H9 (cell line): ENCODE measurements around the gene MAP3K20. TPM values are rescaled to one million over a fixed set of nuclear protein-coding genes. Genes with fewer than 3 reads are reported as not detected.

Experiments used
- DNase-seq: peaks from one replicate; pipeline ENCODE4 v3.0.0-alpha.2; 2017
- H2AFZ ChIP-seq: one replicate; pipeline ENCODE4 v1.6.1; 2013; ENCODE audit warnings: mild to moderate bottlenecking, low read length, control low read depth, moderate library complexity
- H2AK5ac ChIP-seq: 2 replicates; pipeline ENCODE4 v1.6.1; 2013; ENCODE audit warnings: low read length, control low read depth, mixed read lengths; ENCODE audit not compliant: insufficient read length
- H2BK120ac ChIP-seq: one replicate; pipeline ENCODE4 v1.6.1; 2013; ENCODE audit warnings: low read depth, mild to moderate bottlenecking, low read length, control low read depth, inconsistent platforms; ENCODE audit not compliant: poor library complexity, severe bottlenecking
- H2BK12ac ChIP-seq: 2 replicates; pipeline ENCODE4 v1.6.1; 2013; ENCODE audit warnings: low read length, control low read depth, mixed read lengths, low read depth; ENCODE audit not compliant: insufficient read length
- H2BK15ac ChIP-seq: 2 replicates; pipeline ENCODE4 v1.6.1; 2013; ENCODE audit warnings: low read depth, low read length, control low read depth
- H2BK20ac ChIP-seq: one replicate; pipeline ENCODE4 v1.6.1; 2013; ENCODE audit warnings: low read depth, mild to moderate bottlenecking, low read length, control low read depth, inconsistent platforms; ENCODE audit not compliant: poor library complexity, severe bottlenecking
- H2BK5ac ChIP-seq: 2 replicates; pipeline ENCODE4 v1.6.1; 2013; ENCODE audit warnings: low read length, control low read depth, mixed read lengths; ENCODE audit not compliant: insufficient read length
- H3K14ac ChIP-seq: 2 replicates; pipeline ENCODE4 v1.6.1; 2013; ENCODE audit warnings: low read length, control low read depth; ENCODE audit not compliant: insufficient read depth
- H3K18ac ChIP-seq: 2 replicates; pipeline ENCODE4 v1.6.1; 2013; ENCODE audit warnings: low read depth, mild to moderate bottlenecking, mixed read lengths, low read length, control low read depth; ENCODE audit not compliant: insufficient read length
- H3K23ac ChIP-seq: 2 replicates; pipeline ENCODE4 v1.6.1; 2013; ENCODE audit warnings: low read length, control low read depth, mixed read lengths, low read depth; ENCODE audit not compliant: insufficient read length
- H3K23me2 ChIP-seq: 2 replicates; pipeline ENCODE4 v1.6.1; 2013; ENCODE audit warnings: low read depth, mild to moderate bottlenecking, mixed read lengths, low read length, control low read depth; ENCODE audit not compliant: insufficient read length, poor library complexity, severe bottlenecking
- H3K27ac ChIP-seq: 2 replicates; pipeline ENCODE4 v1.5.1; 2013; ENCODE audit warnings: low read length, control low read depth, mixed read lengths, low read depth; ENCODE audit not compliant: insufficient read length
- H3K27me3 ChIP-seq: 2 replicates; pipeline ENCODE4 v1.6.1; 2013; ENCODE audit warnings: low read length, control low read depth, inconsistent platforms; ENCODE audit not compliant: insufficient read depth
- H3K4ac ChIP-seq: 2 replicates; pipeline ENCODE4 v1.6.1; 2013; ENCODE audit warnings: low read depth, mild to moderate bottlenecking, control low read depth, inconsistent platforms, low read length, moderate library complexity
- H3K4me1 ChIP-seq: 2 replicates; pipeline ENCODE4 v1.6.1; 2013; ENCODE audit warnings: low read length, control low read depth, inconsistent platforms; ENCODE audit not compliant: insufficient read depth
- H3K4me2 ChIP-seq: 2 replicates; pipeline ENCODE4 v1.6.1; 2013; ENCODE audit warnings: low read length, control low read depth, mixed read lengths; ENCODE audit not compliant: insufficient read length, insufficient read depth
- H3K56ac ChIP-seq: 2 replicates; pipeline ENCODE4 v1.6.1; 2013; ENCODE audit warnings: low read depth, mild to moderate bottlenecking, mixed read lengths, low read length, control low read depth; ENCODE audit not compliant: insufficient read length
- H3K79me1 ChIP-seq: 2 replicates; pipeline ENCODE4 v1.6.1; 2013; ENCODE audit warnings: low read depth, mild to moderate bottlenecking, moderate library complexity, low read length, control low read depth, inconsistent platforms; ENCODE audit not compliant: insufficient read depth, poor library complexity, severe bottlenecking
- H3K79me2 ChIP-seq: 2 replicates; pipeline ENCODE4 v1.6.1; 2013; ENCODE audit warnings: low read length, control low read depth, inconsistent platforms; ENCODE audit not compliant: insufficient read depth
- H3K9ac ChIP-seq: 2 replicates; pipeline ENCODE4 v1.6.1; 2013; ENCODE audit warnings: low read length, control low read depth, mixed read lengths; ENCODE audit not compliant: insufficient read length; ENCODE audit errors: extremely low read depth
- H3K9me3 ChIP-seq: one replicate; pipeline ENCODE4 v1.6.1; 2013; ENCODE audit warnings: low read depth, low read length, inconsistent platforms; ENCODE audit not compliant: control insufficient read depth
- H3T11ph ChIP-seq: one replicate; pipeline ENCODE4 v1.6.1; 2013; ENCODE audit warnings: mild to moderate bottlenecking, low read length, control low read depth, inconsistent platforms
- H4K20me1 ChIP-seq: one replicate; pipeline ENCODE4 v1.6.1; 2013; ENCODE audit not compliant: control insufficient read depth, insufficient read length, insufficient read depth
- H4K5ac ChIP-seq: 2 replicates; pipeline ENCODE4 v1.6.1; 2013; ENCODE audit warnings: low read depth, mild to moderate bottlenecking, mixed read lengths, low read length, control low read depth; ENCODE audit not compliant: insufficient read length
- H4K8ac ChIP-seq: replicated peaks from 2 replicates; pipeline ENCODE4 v1.6.1; 2013; ENCODE audit warnings: low read length, control low read depth, mixed read lengths, low read depth; ENCODE audit not compliant: insufficient read length
- H4K91ac ChIP-seq: 2 replicates; pipeline ENCODE4 v1.6.1; 2013; ENCODE audit warnings: low read depth, mild to moderate bottlenecking, moderate library complexity, mixed read lengths, low read length, control low read depth; ENCODE audit not compliant: insufficient read length
- H3K27ac Mint-ChIP-seq, 3 experiments: 2 replicates in 2 of 3; 3 replicates in 1 of 3; pipeline ENCODE4 v1.8.0; 2020 to 2021; ENCODE audit warnings: mixed read lengths in 3 of 3, mild to moderate bottlenecking in 1 of 3, moderate library complexity in 1 of 3
- H3K27me3 Mint-ChIP-seq: 2 replicates; pipeline ENCODE4 v1.8.0; 2021; ENCODE audit warnings: low read depth, mild to moderate bottlenecking, moderate library complexity, mixed read lengths
- H3K36me3 Mint-ChIP-seq, 3 experiments: 2 replicates in 2 of 3; 3 replicates in 1 of 3; pipeline ENCODE4 v1.8.0; 2020 to 2021; ENCODE audit warnings: low read depth in 3 of 3, mixed read lengths in 3 of 3; ENCODE audit not compliant: insufficient read depth in 1 of 3
- H3K4me1 Mint-ChIP-seq, 2 experiments: 2 replicates each; pipeline ENCODE4 v1.8.0; 2020; ENCODE audit warnings: mixed read lengths in 2 of 2
- H3K4me3 Mint-ChIP-seq, 2 experiments: 2 replicates in 1 of 2; 3 replicates in 1 of 2; pipeline ENCODE4 v1.8.0; 2020 to 2021; ENCODE audit warnings: mild to moderate bottlenecking in 2 of 2, mixed read lengths in 2 of 2, moderate library complexity in 1 of 2
- H3K9me3 Mint-ChIP-seq, 2 experiments: 2 replicates in 1 of 2; 3 replicates in 1 of 2; pipeline ENCODE4 v1.8.0; 2020; ENCODE audit warnings: mild to moderate bottlenecking in 2 of 2, mixed read lengths in 2 of 2, moderate library complexity in 1 of 2
- WGBS: extraction: QIAGEN DNeasy Blood & Tissue Kit; methylation state at CpG from one replicate; pipeline ENCODE4 v1.1.7; 2013; ENCODE audit warnings: missing lambda C conversion rate, low lambda C conversion rate, mixed read lengths; ENCODE audit not compliant: insufficient read length; ENCODE audit errors: extremely low coverage; 5-methylcytosine and 5-hydroxymethylcytosine counted together
- total RNA-seq: library from RNA; stranded (reverse); gene quantifications from 2 replicates; pipeline ENCODE4 v1.2.1, GENCODE V29; 2021
- TF ChIP-seq, protein P1 (sequence below): fragments of 200-600 bp; sonication (generic); conservative IDR thresholded peaks from 3 replicates; pipeline ENCODE4 v1.8.0; 2021; ENCODE audit warnings: antibody characterized with exemption, mild to moderate bottlenecking

The MAP3K20 gene
- total RNA-seq, 1 experiment from 2014 or later, result 8.7 TPM

DNA sequence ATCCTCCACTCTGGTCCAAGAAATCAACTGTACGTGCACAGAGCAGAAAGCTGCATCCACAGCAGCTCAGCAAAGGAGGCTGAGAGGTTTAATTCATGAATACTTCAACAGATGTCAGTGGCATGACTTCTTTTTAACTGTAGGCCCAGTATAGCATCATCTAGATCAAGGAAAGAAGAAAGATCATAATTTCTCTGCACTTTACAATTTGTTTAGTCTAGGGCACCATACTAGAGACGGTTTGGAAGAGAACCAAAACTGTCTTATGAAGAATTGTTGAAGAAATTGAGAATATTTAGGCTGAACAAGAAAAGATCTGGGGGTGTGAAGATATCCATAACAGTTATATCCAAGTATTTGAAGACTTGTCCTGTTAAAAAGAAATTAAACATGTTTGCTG is 30.5 kb upstream of the MAP3K20 start:
- no CpG with 5 or more reads among the region's 2 CpGs for WGBS
- H3K27me3 ChIP-seq, result no peaks in the 10 kb centered on the region
- no peak overlapping the region for H3K4me3 Mint-ChIP-seq
- H3K27me3 Mint-ChIP-seq, result no peaks in the 10 kb centered on the region
- H2BK15ac ChIP-seq, result no peak overlapping the region
- TF ChIP-seq, protein P1, sequence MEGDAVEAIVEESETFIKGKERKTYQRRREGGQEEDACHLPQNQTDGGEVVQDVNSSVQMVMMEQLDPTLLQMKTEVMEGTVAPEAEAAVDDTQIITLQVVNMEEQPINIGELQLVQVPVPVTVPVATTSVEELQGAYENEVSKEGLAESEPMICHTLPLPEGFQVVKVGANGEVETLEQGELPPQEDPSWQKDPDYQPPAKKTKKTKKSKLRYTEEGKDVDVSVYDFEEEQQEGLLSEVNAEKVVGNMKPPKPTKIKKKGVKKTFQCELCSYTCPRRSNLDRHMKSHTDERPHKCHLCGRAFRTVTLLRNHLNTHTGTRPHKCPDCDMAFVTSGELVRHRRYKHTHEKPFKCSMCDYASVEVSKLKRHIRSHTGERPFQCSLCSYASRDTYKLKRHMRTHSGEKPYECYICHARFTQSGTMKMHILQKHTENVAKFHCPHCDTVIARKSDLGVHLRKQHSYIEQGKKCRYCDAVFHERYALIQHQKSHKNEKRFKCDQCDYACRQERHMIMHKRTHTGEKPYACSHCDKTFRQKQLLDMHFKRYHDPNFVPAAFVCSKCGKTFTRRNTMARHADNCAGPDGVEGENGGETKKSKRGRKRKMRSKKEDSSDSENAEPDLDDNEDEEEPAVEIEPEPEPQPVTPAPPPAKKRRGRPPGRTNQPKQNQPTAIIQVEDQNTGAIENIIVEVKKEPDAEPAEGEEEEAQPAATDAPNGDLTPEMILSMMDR, result no peak
- no peak overlapping the region for H2BK5ac ChIP-seq
- H3K14ac ChIP-seq, result no peak overlapping the region
- H3K9me3 ChIP-seq, result no peaks in the 10 kb centered on the region
- no peak overlapping the region for H3K23ac ChIP-seq
- H3K27ac Mint-ChIP-seq, result no peak overlapping the region
- H4K20me1 ChIP-seq, result no peaks in the 10 kb centered on the region
- no peaks in the 10 kb centered on the region for H3K36me3 Mint-ChIP-seq
- H2BK120ac ChIP-seq, result no peak overlapping the region
- no peak overlapping the region for H3T11ph ChIP-seq
- no peak overlapping the region for H3K27ac ChIP-seq
- H4K91ac ChIP-seq, result no peak overlapping the region
- no peak overlapping the region for H3K4me2 ChIP-seq
- H3K56ac ChIP-seq, result no peak overlapping the region
- H2BK20ac ChIP-seq, result no peak overlapping the region
- no peaks in the 10 kb centered on the region for H3K79me2 ChIP-seq
- no peak overlapping the region for H4K5ac ChIP-seq
- no peak overlapping the region for H3K9ac ChIP-seq
- H3K4me1 Mint-ChIP-seq, result peaks cover 0 to 4% of the 10 kb centered on the region in 2 experiments; a peak in 2 of 4 replicates
- no peak overlapping the region for H2AK5ac ChIP-seq
- no peaks in the 10 kb centered on the region for H3K79me1 ChIP-seq
- H3K4me1 ChIP-seq, result no peaks in the 10 kb centered on the region
- H2BK12ac ChIP-seq, result no peak overlapping the region
- H4K8ac ChIP-seq, result no peak overlapping the region
- DNase-seq, result no peak
- H3K4ac ChIP-seq, result no peak overlapping the region
- no peak overlapping the region for H3K18ac ChIP-seq
- no peak overlapping the region for H2AFZ ChIP-seq
- H3K23me2 ChIP-seq, result no peaks in the 10 kb centered on the region
- H3K9me3 Mint-ChIP-seq, result no peaks in the 10 kb centered on the region
